PC-3 (cell line): ENCODE data around the gene PPIE.

Experiments used
- EZH2 ChIP-seq: fragments of 300-600 bp; sonication (generic); IDR thresholded peaks from one replicate; pipeline ENCODE4 v1.6.1; 2017; ENCODE audit warnings: antibody characterized with exemption, mild to moderate bottlenecking, low read length; ENCODE audit not compliant: unreplicated experiment
- TF ChIP-seq, protein P1 (sequence below): fragments of 300-600 bp; sonication (generic); conservative IDR thresholded peaks from 2 replicates; pipeline ENCODE4 v1.5.1; 2017; ENCODE audit warnings: antibody characterized with exemption, low read depth, mild to moderate bottlenecking, low read length

DNA sequence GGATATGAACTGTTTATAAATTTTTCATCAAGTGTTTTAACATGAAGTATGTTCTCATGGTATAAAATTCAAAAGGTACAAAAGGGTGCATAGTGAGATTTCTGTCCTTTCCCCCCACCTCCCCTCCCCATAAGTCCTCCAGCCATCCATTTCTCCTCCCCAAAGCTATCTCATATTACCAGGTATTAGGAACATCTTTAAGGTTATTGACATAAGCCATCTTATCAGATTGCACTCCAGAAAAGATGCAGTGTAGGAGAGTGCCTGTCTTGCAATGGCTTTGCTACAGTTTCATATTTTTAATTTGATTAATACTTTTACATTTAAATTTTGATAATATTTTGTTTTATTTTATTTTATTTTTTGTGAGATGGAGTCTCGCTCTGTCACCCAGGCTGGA is 33.9 kb upstream of the PPIE start:
- TF ChIP-seq, protein P1, sequence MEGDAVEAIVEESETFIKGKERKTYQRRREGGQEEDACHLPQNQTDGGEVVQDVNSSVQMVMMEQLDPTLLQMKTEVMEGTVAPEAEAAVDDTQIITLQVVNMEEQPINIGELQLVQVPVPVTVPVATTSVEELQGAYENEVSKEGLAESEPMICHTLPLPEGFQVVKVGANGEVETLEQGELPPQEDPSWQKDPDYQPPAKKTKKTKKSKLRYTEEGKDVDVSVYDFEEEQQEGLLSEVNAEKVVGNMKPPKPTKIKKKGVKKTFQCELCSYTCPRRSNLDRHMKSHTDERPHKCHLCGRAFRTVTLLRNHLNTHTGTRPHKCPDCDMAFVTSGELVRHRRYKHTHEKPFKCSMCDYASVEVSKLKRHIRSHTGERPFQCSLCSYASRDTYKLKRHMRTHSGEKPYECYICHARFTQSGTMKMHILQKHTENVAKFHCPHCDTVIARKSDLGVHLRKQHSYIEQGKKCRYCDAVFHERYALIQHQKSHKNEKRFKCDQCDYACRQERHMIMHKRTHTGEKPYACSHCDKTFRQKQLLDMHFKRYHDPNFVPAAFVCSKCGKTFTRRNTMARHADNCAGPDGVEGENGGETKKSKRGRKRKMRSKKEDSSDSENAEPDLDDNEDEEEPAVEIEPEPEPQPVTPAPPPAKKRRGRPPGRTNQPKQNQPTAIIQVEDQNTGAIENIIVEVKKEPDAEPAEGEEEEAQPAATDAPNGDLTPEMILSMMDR = no peak
- TF ChIP-seq EZH2 = no peak
